ENCODE results near the gene RFT1. TPM values are rescaled to one million over a fixed set of nuclear protein-coding genes. Genes with fewer than 3 reads are reported as not detected.

The RFT1 gene
- total RNA-seq, 1 experiment from 2014 or later, result 33.6 TPM

DNA sequence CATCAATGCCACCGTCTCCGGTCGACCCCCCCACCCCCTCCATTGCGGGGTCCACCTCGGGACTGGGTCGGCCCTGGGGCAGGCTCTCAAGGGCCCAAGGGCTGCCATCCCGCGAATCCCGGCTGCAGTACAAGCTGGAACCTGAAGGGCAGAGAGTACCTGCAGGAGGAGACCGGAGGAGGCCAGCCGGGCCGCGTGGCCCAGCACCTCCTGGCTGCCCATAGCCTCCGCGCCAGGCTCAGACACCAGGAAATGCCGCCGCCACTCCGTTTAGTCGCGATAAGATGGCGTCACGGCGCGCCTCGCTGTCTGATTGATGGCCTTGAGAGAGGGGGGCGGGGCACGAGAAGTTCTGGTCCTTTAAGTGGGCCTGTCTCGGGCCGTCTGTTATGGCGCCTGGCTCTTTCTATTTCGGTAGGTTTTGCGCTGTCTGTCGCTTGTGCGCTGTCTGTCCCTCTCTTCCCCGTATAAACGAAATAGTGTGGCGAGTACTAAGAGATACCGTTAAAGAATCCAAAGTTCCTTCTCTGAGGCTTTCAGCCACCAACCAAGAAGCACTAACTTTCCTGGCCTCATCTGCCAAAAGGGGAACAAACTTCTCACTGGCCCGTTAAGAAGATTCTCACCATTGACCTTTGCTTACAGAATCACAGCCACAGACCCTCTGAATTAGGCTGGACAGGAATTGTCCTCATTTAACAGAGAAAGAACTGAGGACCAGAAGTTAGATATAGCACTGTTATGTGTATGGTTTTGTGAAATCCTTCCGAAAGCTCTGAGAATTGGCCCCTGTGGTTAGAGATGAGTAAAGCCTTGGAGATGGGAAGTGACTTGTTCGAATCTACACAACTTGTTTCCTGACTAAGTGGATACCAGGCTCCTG lies at the start of gene RFT1 (continued):
- TF ChIP-seq POLR2A (IDR thresholded peaks at IDR 0.05; ENCODE audit: borderline replicate concordance, extremely low read depth, insufficient read depth, insufficient read length), result peak; percentile 89
- peak; percentile 49 for TF ChIP-seq TCF7L2 (IDR thresholded peaks at IDR 0.05; ENCODE audit: borderline replicate concordance, extremely low read depth, insufficient read depth, insufficient read length)
- TF ChIP-seq EGR1 (IDR thresholded peaks at IDR 0.05; ENCODE audit: low read depth), result 0 out of 2 replicates have a peak, but pooled peaks have one; percentile 30
- peak; percentile 98 for TF ChIP-seq POLR2AphosphoS5 (IDR thresholded peaks at IDR 0.05; ENCODE audit: low read depth, low read length)
- TF ChIP-seq ELF1 (IDR thresholded peaks at IDR 0.05; ENCODE audit: borderline replicate concordance, low read depth), result peak; percentile 91; the same call in 1 of the 2 replicates

DNA sequence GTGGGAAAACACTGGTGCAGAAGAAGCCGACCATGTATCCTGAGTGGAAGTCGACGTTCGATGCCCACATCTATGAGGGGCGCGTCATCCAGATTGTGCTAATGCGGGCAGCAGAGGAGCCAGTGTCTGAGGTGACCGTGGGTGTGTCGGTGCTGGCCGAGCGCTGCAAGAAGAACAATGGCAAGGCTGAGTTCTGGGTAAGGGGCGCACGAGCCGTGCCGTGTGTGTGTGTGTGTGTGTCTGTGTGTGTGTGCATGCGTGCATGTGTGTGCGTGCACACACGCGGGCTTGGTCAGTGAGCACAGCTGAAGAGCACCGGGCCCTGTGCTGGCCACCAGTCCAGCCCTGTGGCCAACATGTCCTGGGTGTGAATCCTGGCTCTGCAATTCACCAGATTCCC lies 49.3 kb upstream of the RFT1 start:
- H4K20me1 ChIP-seq (ENCODE audit: insufficient read depth), result no peaks in the 10 kb centered on the region
- RAD21 ChIA-PET (ENCODE audit: low non-redundant PET in 1 of 2, low total read pairs in 2 of 2, uncharacterized antibody in 2 of 2, unreplicated experiment in 2 of 2), result no interaction called here
- CTCF ChIA-PET, result no interaction called here
- H3K4me3 ChIP-seq (replicated peaks in 1 of 2; ENCODE audit: low read depth in 1 of 2, low read length in 2 of 2), result no peak overlapping the region
- no TSS peak for BruUV-seq (replicated peaks)
- no peaks in the 10 kb centered on the region for H3K27me3 ChIP-seq (ENCODE audit: insufficient read depth, low read length)
- H3K9me3 ChIP-seq (ENCODE audit: control insufficient read depth in 1 of 2, insufficient read depth in 1 of 2, low read depth in 1 of 2, low read length in 2 of 2), result no peaks in the 10 kb centered on the region
- intact Hi-C loops (cut with micrococcal nuclease), result no loop called here
- ATAC-seq (no peak), DNase-seq (ENCODE audit: low read depth, low spot score) (no peak)
- no peaks in the 10 kb centered on the region for H3K9me2 ChIP-seq (ENCODE audit: insufficient read depth)
- TF ChIP-seq SP1 (IDR thresholded peaks at IDR 0.05; ENCODE audit: low read depth), result no peak
- no peak for TF ChIP-seq EGR1 (IDR thresholded peaks at IDR 0.05; ENCODE audit: low read depth)
- TF ChIP-seq POLR2A (IDR thresholded peaks at IDR 0.05; ENCODE audit: borderline replicate concordance, extremely low read depth, insufficient read depth, insufficient read length), result no peak
- TF ChIP-seq POLR2AphosphoS5 (IDR thresholded peaks at IDR 0.05; ENCODE audit: low read depth, low read length), result no peak
- TF ChIP-seq FOSL1 (IDR thresholded peaks at IDR 0.05; ENCODE audit: low read depth), result no peak
- no peak for TF ChIP-seq SRF (IDR thresholded peaks at IDR 0.05; ENCODE audit: low read depth)
- no peak for TF ChIP-seq ZFX (IDR thresholded peaks at IDR 0.05)
- TF ChIP-seq ELF1 (IDR thresholded peaks at IDR 0.05; ENCODE audit: borderline replicate concordance, low read depth), result no peak
- H3K9ac ChIP-seq (ENCODE audit: low read length), result no peak overlapping the region
- no peak overlapping the region for H3K27ac ChIP-seq (ENCODE audit: low read depth, low read length)
- no peak overlapping the region for H2AFZ ChIP-seq (ENCODE audit: low read depth, low read length, poor library complexity, severe bottlenecking)
- POLR2A ChIA-PET, result no interaction called here
- peaks cover 8 to 13% of the 10 kb centered on the region in 2 experiments; a peak in 3 of 4 replicates for H3K36me3 ChIP-seq (ENCODE audit: control insufficient read depth in 1 of 2, insufficient read depth in 2 of 2, low read length in 2 of 2)
- no peak overlapping the region for H3K4me2 ChIP-seq (ENCODE audit: low read length)
- peaks cover 9% of the 10 kb centered on the region; the same call in 1 of the 2 replicates for H3K79me2 ChIP-seq (ENCODE audit: insufficient read depth, low read length)
- no peaks in the 10 kb centered on the region; a peak in 1 of 4 replicates for H3K4me1 ChIP-seq (ENCODE audit: control insufficient read depth in 1 of 2, insufficient read depth in 2 of 2, low read length in 2 of 2)
